ENCODE measurements around the gene KRTAP19-8. TPM values are rescaled to one million over a fixed set of nuclear protein-coding genes. Genes with fewer than 3 reads are reported as not detected.

Gene KRTAP19-8
- total RNA-seq, 2 donors from 2014 or later: not detected

GRCh38 chr21:31003471-31003870, 34.8 kb downstream of the KRTAP19-8 start:
- H3K27ac Mint-ChIP-seq: no peak overlapping the region
- no peaks in the 10 kb centered on the region for H3K36me3 Mint-ChIP-seq (ENCODE audit: low read depth)
- peaks cover 5% of the 10 kb centered on the region for H3K9me3 ChIP-seq (ENCODE audit: control insufficient read depth, low read length)
- H3K4me1 ChIP-seq (ENCODE audit: control insufficient read depth, insufficient read depth, low read length): no peaks in the 10 kb centered on the region
- H3K27me3 Mint-ChIP-seq (ENCODE audit: insufficient read depth): no peaks in the 10 kb centered on the region
- H3K9ac ChIP-seq (ENCODE audit: extremely low read depth, low read length, poor library complexity, severe bottlenecking): no peak overlapping the region
- WGBS, 2 experiments (ENCODE audit: insufficient coverage in 1 of 2, insufficient read length in 1 of 2): 92 to 97% methylated on average over 10 of the region's 10 CpGs
- no peaks in the 10 kb centered on the region for H3K27me3 ChIP-seq (ENCODE audit: control insufficient read depth, insufficient read depth, low read length, poor library complexity, severe bottlenecking)
- no peak overlapping the region for H3K4me3 ChIP-seq (ENCODE audit: low read length)
- no peak for DNase-seq
- H3K36me3 ChIP-seq (ENCODE audit: control insufficient read depth, insufficient read depth, low read length): no peaks in the 10 kb centered on the region
- peaks cover 7% of the 10 kb centered on the region for H3K4me1 Mint-ChIP-seq
- peaks cover 3% of the 10 kb centered on the region for H3K9me3 Mint-ChIP-seq
- no peak for TF ChIP-seq CTCF (conservative IDR thresholded peaks at IDR 0.05)
- H3K4me3 Mint-ChIP-seq: no peak overlapping the region
- H3K27ac ChIP-seq (ENCODE audit: low read depth, low read length): no peak overlapping the region

DNA sequence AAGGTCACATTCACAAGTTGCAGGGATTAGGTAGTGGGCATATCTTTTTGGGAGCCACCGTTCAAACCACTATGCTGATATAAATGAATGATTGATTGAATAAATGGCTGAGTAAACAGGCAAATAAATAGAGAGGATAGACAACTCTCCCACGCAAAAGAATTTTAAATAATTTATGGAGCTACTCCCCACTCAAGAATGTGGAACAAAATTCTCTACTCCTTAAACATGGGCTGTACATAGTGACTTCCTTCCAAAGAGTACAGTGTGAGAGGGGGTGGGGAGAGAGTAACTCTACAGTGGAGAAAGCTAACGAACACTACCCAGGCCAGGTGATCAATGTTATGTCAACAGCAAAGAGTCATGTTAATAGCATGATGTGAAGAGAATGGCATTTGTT, 40.7 kb downstream of the KRTAP19-8 start:
- H3K27me3 ChIP-seq (ENCODE audit: control insufficient read depth, insufficient read depth, low read length, poor library complexity, severe bottlenecking): no peaks in the 10 kb centered on the region
- no peaks in the 10 kb centered on the region for H3K9me3 Mint-ChIP-seq
- no peaks in the 10 kb centered on the region for H3K36me3 ChIP-seq (ENCODE audit: control insufficient read depth, insufficient read depth, low read length)
- no peak for DNase-seq
- no peak for TF ChIP-seq CTCF (conservative IDR thresholded peaks at IDR 0.05)
- H3K36me3 Mint-ChIP-seq (ENCODE audit: low read depth): no peaks in the 10 kb centered on the region
- H3K4me3 Mint-ChIP-seq: no peak overlapping the region
- H3K27ac Mint-ChIP-seq: no peak overlapping the region
- no peak overlapping the region for H3K9ac ChIP-seq (ENCODE audit: extremely low read depth, low read length, poor library complexity, severe bottlenecking)
- 61% methylated on average over 3 of the region's 3 CpGs; no CpG with 5 or more reads in 1 of the 2 experiments for WGBS, 2 experiments (ENCODE audit: insufficient coverage in 1 of 2, insufficient read length in 1 of 2)
- no peak overlapping the region for H3K4me3 ChIP-seq (ENCODE audit: low read length)
- H3K27me3 Mint-ChIP-seq (ENCODE audit: insufficient read depth): no peaks in the 10 kb centered on the region
- no peaks in the 10 kb centered on the region for H3K9me3 ChIP-seq (ENCODE audit: control insufficient read depth, low read length)
- H3K27ac ChIP-seq (ENCODE audit: low read depth, low read length): no peak overlapping the region
- H3K4me1 Mint-ChIP-seq: peaks cover 17% of the 10 kb centered on the region
- peaks cover 8% of the 10 kb centered on the region for H3K4me1 ChIP-seq (ENCODE audit: control insufficient read depth, insufficient read depth, low read length)

DNA sequence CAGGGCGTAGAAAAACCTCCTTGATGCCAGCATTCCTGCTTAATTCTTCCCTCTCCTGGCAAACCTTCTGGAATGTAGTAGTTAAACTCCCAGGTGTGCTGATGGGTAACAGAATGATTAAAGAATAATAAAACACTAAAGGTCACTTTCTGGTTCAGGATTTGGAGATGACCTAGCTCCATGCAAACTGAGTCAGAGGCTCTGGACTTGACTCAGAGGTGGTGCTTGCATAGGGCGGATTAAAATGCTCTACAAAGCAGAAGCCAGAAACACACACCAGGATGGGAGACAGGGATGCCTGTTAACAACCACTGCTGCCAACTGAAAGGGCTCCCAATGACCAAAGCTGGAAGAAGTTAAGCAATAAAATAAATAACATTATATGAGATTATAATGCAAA, 41.5 kb downstream of the KRTAP19-8 start:
- Histone ChIP-seq H3K36me3 (ENCODE audit: control insufficient read depth, insufficient read depth, low read length) (no peaks in the 10 kb centered on the region), H3K27ac (ENCODE audit: low read depth, low read length) (no peak overlapping the region), H3K27me3 (ENCODE audit: control insufficient read depth, insufficient read depth, low read length, poor library complexity, severe bottlenecking) (no peaks in the 10 kb centered on the region), H3K4me3 (ENCODE audit: low read length) (no peak overlapping the region), H3K9me3 (ENCODE audit: control insufficient read depth, low read length) (no peaks in the 10 kb centered on the region), H3K4me1 (ENCODE audit: control insufficient read depth, insufficient read depth, low read length) (peaks cover 8% of the 10 kb centered on the region), H3K9ac (ENCODE audit: extremely low read depth, low read length, poor library complexity, severe bottlenecking) (no peak overlapping the region)
- no peaks in the 10 kb centered on the region for H3K9me3 Mint-ChIP-seq
- TF ChIP-seq CTCF (conservative IDR thresholded peaks at IDR 0.05): no peak
- no peak overlapping the region for H3K4me3 Mint-ChIP-seq
- 92% methylated on average over 2 of the region's 2 CpGs; no CpG with 5 or more reads in 1 of the 2 experiments for WGBS, 2 experiments (ENCODE audit: insufficient coverage in 1 of 2, insufficient read length in 1 of 2)
- no peaks in the 10 kb centered on the region for H3K36me3 Mint-ChIP-seq (ENCODE audit: low read depth)
- no peak for DNase-seq
- peaks cover 17% of the 10 kb centered on the region for H3K4me1 Mint-ChIP-seq
- H3K27me3 Mint-ChIP-seq (ENCODE audit: insufficient read depth): no peaks in the 10 kb centered on the region
- no peak overlapping the region for H3K27ac Mint-ChIP-seq
